Endothelial cell (in vitro differentiated cells): ENCODE measurements around the gene CAPNS1. TPM values are rescaled to one million over a fixed set of nuclear protein-coding genes. Genes with fewer than 3 reads are reported as not detected.

Experiments
- DNase-seq: peaks from one replicate; pipeline ENCODE4 v3.0.0; 2021; ENCODE audit warnings: low spot score
- H3K27ac Mint-ChIP-seq: one replicate; pipeline ENCODE4 v1.8.0; 2021; ENCODE audit warnings: mixed read lengths, inconsistent platforms; ENCODE audit not compliant: unreplicated experiment
- H3K27me3 Mint-ChIP-seq: one replicate; pipeline ENCODE4 v1.8.0; 2021; ENCODE audit warnings: mild to moderate bottlenecking, moderate library complexity, mixed read lengths, inconsistent platforms; ENCODE audit not compliant: unreplicated experiment
- H3K36me3 Mint-ChIP-seq: one replicate; pipeline ENCODE4 v1.8.0; 2021; ENCODE audit warnings: mild to moderate bottlenecking, low read depth, mixed read lengths, inconsistent platforms; ENCODE audit not compliant: unreplicated experiment
- H3K4me1 Mint-ChIP-seq: one replicate; pipeline ENCODE4 v1.8.0; 2021; ENCODE audit warnings: mild to moderate bottlenecking, mixed read lengths, inconsistent platforms; ENCODE audit not compliant: unreplicated experiment
- H3K4me3 Mint-ChIP-seq: one replicate; pipeline ENCODE4 v1.8.0; 2021; ENCODE audit warnings: mild to moderate bottlenecking, mixed read lengths, inconsistent platforms; ENCODE audit not compliant: unreplicated experiment
- H3K9me3 Mint-ChIP-seq: one replicate; pipeline ENCODE4 v1.8.0; 2021; ENCODE audit warnings: mixed read lengths, inconsistent platforms; ENCODE audit not compliant: unreplicated experiment
- CTCF ChIP-seq: fragments of 200-600 bp; sonication (generic); IDR thresholded peaks from one replicate; pipeline ENCODE4 v1.5.0; 2021; ENCODE audit warnings: antibody characterized with exemption; ENCODE audit not compliant: unreplicated experiment
- long read RNA-seq: library from polyadenylated mRNA; unstranded; transcript quantifications from one replicate; pipeline ENCODE4 v2.0.0, GENCODE V29; 2020; ENCODE audit not compliant: unreplicated experiment
- total RNA-seq: library from RNA; stranded (reverse); fragmentation: NEBNext Ultra II Directional; extraction: Animal tissue kit (Norgen Biotek cat#: 25700); gene quantifications from one replicate; pipeline ENCODE4 v1.2.1, GENCODE V29; 2021; ENCODE audit not compliant: unreplicated experiment

CAPNS1 gene
- total RNA-seq = 901 TPM
- long read RNA-seq, partial matches to known transcripts = 5 of 7 reads
- long read RNA-seq, other reads (novel, unspliced or antisense) = 2 of 7 reads

GRCh38 chr19:36139473-36140303 lies at the start of gene CAPNS1:
Gene CAPNS1, plus strand, starts transcription at chr19:36140066. Its CDS starts 946 bp downstream, at chr19:36141012.
- H3K27ac Mint-ChIP-seq = peak within 1 kb of the TSS; percentile 98
- peaks cover 24% of the 10 kb centered on the region for H3K36me3 Mint-ChIP-seq
- H3K4me3 Mint-ChIP-seq = peak within 1 kb of the TSS; percentile 99
- H3K27me3 Mint-ChIP-seq = peaks cover 15% of the 10 kb centered on the region
- DNase-seq = peak; percentile 97
- no peaks in the 10 kb centered on the region for H3K9me3 Mint-ChIP-seq
- TF ChIP-seq CTCF = no peak
- peaks cover 16% of the 10 kb centered on the region for H3K4me1 Mint-ChIP-seq

- H3K27me3 Mint-ChIP-seq = no peaks in the 10 kb centered on the region
- no peaks in the 10 kb centered on the region for H3K4me1 Mint-ChIP-seq
- TF ChIP-seq CTCF = no peak
- no peak for DNase-seq
- no peak overlapping the region for H3K4me3 Mint-ChIP-seq
- H3K27ac Mint-ChIP-seq = no peak overlapping the region
- no peaks in the 10 kb centered on the region for H3K9me3 Mint-ChIP-seq
- H3K36me3 Mint-ChIP-seq = peaks cover 17% of the 10 kb centered on the region
Measured at GRCh38 chr19:36090910-36091695, 48.8 kb upstream of the CAPNS1 start.

- no peak for TF ChIP-seq CTCF
- Mint-ChIP-seq H3K4me3 (no peak overlapping the region), H3K27ac (no peak overlapping the region), H3K36me3 (peaks cover 17% of the 10 kb centered on the region), H3K4me1 (peaks cover 4% of the 10 kb centered on the region), H3K27me3 (peaks cover 4% of the 10 kb centered on the region), H3K9me3 (no peaks in the 10 kb centered on the region)
- DNase-seq = no peak
Measured at GRCh38 chr19:36092566-36092965, 47.3 kb upstream of the CAPNS1 start.

- no peak overlapping the region for H3K4me3 Mint-ChIP-seq
- H3K4me1 Mint-ChIP-seq = peaks cover 4% of the 10 kb centered on the region
- H3K36me3 Mint-ChIP-seq = peaks cover 17% of the 10 kb centered on the region
Measured at GRCh38 chr19:36093146-36093662, 46.7 kb upstream of the CAPNS1 start.

More at GRCh38 chr19:36093146-36093662, 46.7 kb upstream of the CAPNS1 start:
- Mint-ChIP-seq H3K27ac (no peak overlapping the region), H3K9me3 (no peaks in the 10 kb centered on the region), H3K27me3 (peaks cover 4% of the 10 kb centered on the region)
- TF ChIP-seq CTCF = no peak
- no peak for DNase-seq
